ENCODE data around the gene GPRIN2.

GRCh38 chr10:46556515-46557318, at the start of gene GPRIN2:
- TF ChIP-seq CTCF (IDR thresholded peaks at IDR 0.05) (no peak), POLR2A (IDR thresholded peaks at IDR 0.05) (no peak)

Data from gastroesophageal sphincter (tissue), 3 donors.